OCI-M2 (cell line): ENCODE data around the gene NEK3.
"Not testable (repeated sequence)": the region's sequence is repeated elsewhere in the genome, so short reads cannot be mapped to it uniquely, and the experiment has no call there.

ENCODE experiments used
- DNase-seq: peaks from one replicate; lab custom pipeline; 2025; ENCODE audit not compliant: unreplicated experiment; lab: John Stamatoyannopoulos, UW

NEK3 gene

DNA sequence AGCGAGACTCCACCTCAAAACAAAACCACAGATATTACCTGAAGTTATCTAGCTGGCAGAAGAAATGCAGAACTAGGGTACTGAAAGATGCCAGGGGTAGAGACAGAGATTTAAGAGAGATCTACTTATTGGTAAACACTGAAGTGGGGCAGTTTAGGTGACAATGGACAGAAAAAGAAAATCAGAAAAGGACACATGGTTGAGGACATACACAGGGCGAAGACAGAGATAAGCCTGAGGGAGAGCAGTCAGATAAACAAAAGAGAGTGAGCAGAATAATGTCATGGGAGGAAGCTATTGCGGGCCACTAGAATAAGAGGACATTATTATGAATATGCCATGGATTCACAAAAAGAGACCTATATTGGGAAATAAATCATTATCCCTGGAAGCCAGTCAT lies 33.9 kb downstream of the NEK3 start:
- no peak for DNase-seq

DNA sequence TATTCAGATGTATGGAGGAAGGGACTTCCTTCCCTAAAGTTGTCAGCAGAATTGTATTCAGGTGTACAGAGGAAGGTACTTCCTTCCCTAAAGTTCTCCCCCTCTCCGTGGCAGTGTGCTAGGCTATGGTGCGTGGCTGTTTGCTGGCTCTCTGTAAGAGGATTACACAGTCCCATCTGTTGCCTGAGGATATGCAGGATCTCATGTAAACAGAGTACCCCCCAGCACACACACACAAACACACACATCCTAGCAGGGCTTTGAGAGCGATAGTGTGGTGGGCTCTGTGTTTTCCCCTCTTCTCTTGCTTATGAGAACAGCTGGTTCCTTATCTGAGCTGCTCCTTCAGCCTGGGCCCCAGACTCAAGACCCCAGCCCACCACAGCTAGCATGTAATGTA lies 40.8 kb downstream of the NEK3 start:
- DNase-seq = peak; percentile 54

DNA sequence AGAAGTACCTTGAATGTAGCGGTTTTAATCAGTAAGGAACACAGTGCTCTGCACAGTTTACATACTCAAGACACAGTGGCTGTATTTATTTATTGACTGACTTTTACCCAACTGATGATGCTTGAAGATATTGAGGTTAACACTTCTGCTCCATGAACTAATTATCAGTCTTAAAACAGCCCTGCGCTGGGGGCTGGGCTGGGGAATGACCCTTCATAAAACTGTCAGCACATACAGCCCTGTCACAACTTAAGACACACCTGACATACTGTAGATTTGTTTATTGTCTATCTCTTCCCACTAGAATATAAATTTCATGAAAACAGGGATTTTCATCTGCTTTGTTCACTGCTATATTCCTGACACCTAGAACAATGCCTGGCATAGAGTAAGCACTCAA lies 41.3 kb downstream of the NEK3 start:
- DNase-seq = no peak

DNA sequence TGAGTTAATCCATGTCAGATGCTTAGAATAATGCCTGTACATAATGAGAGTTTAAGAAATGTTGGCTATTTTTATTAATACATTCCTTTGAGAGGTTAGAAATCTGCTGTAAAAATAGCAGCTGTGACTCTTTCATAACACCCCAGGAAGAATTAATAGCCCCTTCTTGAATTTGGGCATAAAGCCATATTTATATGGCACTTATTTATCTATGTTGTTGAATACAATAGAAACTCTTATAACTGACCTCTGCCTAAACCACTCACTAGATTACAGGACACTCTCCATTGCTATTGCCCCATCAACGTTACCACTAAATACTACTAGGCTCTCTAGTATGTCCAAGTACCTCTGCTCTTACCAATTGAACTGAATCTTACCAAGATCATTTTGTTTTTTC lies 46.8 kb downstream of the NEK3 start:
- DNase-seq = no peak

DNA sequence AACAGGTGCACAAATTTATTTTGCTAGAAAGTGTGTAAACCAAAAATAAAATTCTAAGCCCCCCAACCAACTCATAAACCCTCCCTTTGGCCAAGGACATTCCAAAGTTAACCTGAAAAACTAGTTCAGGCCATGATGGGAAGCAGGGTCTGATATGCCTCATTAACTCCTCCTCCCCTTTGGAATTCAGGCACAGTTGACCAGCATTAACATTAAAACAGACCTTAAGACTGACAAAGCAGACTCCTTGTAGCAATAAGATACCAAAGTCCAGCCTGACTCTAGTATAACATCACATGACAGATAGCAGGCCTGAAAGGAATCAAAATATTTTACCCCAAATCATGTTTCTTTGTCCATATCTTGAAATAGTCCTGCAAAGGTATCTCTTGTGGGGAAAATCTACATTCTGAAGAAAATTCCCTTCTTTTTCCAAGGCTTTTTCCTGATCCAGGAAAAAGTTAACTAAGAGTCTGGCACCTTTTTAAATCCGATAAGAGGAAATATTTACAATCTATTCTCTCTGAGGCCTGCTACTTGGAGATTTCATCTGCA lies 50.2 kb downstream of the NEK3 start:
- DNase-seq = no peak

DNA sequence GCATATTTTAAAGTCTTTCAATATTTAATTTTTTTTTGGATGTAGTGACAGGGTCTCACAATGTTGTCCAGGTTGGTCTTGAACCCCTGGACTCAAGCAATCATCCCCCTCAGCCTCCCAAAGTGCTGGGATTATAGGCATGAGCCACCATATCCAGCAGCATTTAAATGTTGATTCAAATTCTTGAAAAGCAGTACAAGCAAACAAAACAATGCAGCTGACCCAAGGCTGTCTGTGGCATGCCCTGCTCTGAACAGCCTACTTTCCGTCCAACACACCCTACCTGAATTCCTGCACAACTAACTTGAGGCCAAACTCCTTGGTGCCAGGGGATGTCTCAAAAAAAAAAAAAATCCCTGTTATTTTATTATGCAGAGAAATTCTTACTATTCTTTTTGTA lies 53.6 kb downstream of the NEK3 start:
- no peak for DNase-seq

DNA sequence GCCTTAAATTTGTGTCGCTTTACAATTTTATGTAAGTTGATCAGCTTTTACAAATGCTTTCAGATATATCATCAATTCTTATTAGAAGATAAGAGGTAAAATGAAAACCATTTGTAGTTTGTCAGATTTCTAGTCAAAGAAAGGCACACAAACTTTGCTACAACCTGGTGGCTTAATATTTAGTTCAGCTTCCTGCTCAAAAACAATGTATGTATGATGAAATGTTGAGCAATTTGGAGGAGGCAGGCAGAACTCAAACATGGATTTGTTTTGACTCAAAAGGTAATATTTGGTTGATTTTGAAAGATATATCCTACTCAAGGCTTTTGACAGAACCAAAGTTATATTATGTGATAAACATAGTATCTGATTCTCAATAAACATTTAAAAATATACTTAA lies 54.8 kb downstream of the NEK3 start:
- no peak for DNase-seq

DNA sequence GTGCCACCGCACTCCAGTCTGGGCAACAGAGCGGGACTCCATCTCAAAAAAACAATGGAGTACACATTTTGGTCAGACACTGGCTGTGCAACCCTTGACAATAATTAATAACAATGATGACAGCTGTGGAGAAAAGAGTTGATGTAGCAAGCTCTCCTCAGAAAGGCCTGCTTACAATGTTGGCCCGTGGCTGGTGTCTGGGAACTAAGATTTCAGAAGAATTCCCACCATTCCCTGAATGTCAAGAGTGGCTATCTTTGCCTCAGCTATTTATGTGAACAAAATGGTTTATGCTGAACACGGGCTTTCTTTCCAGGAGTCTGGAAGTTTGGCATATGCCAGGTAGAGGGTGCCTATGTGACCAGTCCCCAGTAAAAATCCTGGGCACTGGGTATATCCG lies 56.0 kb downstream of the NEK3 start:
- DNase-seq = no peak

DNA sequence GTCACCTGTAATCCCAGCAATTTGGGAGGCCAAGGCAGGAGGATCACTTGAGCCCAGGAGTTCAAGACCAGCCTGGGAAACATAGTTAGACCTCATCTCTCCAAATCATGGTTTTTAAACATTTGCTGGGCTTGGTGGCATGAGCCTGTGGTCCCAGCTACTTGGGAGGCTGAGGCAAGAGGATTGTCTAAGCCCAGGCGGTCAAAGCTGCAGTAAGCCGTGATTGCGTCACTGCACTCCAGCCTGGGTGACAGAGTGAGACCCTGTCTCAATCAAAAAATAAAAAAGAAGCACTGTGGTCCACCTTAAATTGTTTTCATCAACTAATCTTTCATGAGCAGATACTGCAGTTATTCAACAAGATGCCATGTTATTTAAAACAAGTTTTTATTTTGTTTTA lies 57.0 kb downstream of the NEK3 start:
- not testable (repeated sequence) for DNase-seq

DNA sequence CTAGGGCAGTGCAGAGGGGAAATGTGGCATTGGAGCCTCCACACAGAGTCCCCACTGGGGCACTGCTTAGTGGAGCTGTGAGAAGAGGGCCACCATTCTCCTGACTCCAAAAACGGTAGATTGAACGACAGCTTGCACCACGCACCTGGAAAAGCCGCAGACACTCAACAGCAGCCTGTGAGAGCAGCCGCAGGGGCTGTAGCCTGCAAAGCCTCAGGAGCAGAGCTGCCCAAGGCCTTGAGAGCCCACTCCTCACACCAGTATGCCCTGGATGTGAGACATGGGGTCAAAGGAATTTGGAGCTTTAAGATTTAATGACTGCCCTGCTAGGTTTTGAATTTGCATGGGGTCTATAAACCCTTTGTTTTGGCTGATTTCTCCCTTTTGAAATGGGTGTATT lies 62.2 kb downstream of the NEK3 start:
- DNase-seq = no peak

DNA sequence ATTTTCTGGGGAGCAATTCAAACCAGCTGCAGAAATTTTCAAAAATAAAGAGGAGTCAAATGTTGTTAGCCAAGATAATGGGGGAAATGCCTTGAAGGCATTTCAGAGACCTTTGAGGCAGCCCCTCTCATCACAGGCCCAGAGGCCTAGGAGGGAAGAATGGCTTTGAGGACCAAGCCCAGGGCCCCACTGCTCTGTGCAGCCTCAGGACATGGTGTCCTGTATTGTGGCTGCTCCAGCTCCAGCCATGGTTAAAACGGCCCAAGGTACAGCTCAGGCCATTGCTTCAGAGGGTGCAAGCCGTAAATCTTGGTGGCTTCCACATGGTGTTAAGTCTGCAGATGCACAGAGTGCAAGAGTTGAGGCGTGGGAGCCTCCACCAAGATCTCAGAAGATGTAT lies 62.6 kb downstream of the NEK3 start:
- no peak for DNase-seq

DNA sequence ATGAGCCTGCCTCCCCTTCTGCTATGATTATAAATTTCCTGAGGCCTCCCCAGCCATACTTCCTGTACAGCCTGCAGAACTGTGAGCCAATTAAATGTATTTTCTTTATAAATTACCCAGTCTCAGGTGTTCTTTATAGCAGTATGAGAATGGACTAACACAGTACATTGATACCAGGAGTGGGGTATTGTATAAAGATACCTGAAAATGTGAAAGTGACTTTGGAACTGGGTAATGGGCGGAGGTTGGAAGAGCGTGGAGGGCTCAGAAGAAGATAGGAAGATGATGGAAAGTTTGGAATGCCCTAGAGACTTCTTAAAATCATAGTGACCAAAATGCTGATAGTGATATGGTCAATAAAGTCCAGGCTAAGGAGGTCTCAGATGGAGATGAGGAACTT lies 63.3 kb downstream of the NEK3 start:
- no peak for DNase-seq

DNA sequence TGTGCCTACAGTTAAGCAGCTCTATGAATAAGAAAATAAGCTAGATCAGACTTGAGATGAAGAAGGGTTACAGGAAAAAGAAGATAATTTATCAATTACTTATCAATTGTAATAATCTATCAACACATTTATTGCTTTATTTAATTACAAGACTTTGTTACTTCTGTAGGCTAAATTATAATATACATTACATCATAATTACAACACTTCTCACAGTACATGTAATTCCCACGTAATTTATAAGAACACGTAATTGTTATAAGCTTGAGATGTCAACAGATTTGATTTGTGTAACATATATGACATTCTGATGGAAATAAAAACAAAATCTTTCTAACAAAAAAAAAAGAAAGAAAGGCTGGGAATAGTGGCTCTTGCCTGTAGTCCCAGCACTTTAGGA lies 67.3 kb downstream of the NEK3 start:
- DNase-seq = no peak

DNA sequence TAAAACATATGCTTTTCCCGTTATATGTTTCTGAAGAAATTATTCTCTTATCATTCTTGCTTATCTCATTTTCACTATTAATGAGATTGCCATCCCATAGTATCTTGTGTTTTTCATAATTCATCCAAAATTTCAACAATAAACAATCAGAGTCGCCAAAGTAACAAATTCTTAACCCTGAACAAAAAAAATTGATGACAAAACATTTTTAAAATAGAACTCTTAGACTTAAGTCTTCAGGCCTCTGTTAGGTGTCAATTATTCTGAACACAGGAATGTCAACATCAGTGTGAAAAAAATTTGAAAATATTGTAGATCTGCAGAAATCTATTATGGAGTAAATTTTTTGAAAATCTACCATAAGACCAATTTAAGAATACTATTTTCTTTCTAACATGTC lies 67.9 kb downstream of the NEK3 start:
- no peak for DNase-seq

DNA sequence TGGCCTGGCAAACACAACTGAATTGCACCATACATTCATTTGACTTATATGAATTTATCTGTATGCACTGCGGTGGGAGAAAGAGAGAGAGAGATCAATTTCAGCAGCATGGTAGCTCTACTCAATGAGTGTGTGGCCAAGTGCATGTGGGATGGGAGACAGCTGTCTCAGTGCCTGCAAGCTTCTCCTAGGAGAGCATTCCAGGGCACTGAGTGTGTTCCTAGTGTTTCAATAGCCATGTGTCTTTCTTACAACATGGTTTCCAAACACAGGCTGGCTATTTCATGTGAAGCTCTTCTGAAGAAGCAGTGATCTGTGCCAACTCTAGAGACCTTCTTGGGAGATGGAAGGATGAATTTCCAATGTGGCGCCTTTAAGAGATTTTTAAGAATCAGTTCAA lies 74.0 kb downstream of the NEK3 start:
- no peak for DNase-seq

DNA sequence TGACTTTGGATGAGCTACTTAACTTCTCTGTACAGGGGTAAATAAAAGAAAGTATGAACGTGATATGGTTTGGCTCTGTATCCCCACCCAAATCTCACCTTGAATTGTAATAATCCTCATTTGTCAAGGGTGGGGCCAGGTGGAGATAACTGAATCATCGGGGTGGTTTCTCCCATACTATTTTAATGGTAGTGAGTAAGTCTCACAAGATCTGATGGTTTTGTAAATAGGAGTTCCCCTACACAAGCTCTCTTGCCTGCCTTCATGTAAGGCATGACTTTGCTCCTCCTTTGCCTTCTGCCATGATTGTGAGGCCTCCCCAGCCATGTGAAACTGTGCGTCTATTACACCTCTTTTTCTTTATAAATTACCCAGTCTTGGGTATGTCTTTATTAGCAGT lies 74.4 kb downstream of the NEK3 start:
- DNase-seq = not testable (repeated sequence)
